ENCODE results near the gene PIK3C2A. TPM values are rescaled to one million over a fixed set of nuclear protein-coding genes. Genes with fewer than 3 reads are reported as not detected.

PIK3C2A gene
- polyA plus RNA-seq, 1 of the 3 experiments (the other 2 are of a cell fraction), result 9.3 TPM

- Histone ChIP-seq H3K9ac (no peak overlapping the region), H3K4me3 (ENCODE audit: low read depth in 2 of 2, low read length in 1 of 2) (no peak overlapping the region), H4K20me1 (ENCODE audit: insufficient read depth) (no peaks in the 10 kb centered on the region), H2AFZ (ENCODE audit: low read depth) (no peak overlapping the region), H3K79me2 (ENCODE audit: insufficient read depth) (peaks cover 63% of the 10 kb centered on the region), H3K4me1 (ENCODE audit: control insufficient read depth in 1 of 2, insufficient read depth in 2 of 2, low read depth in 1 of 2, low read length in 1 of 2) (no peaks in the 10 kb centered on the region), H3K4me2 (no peak overlapping the region), H3K36me3 (replicated peaks in 1 of 2; ENCODE audit: control insufficient read depth in 1 of 2, insufficient read depth in 2 of 2, low read length in 1 of 2) (peaks cover 2 to 3% of the 10 kb centered on the region in 2 experiments), H3K9me2 (no peaks in the 10 kb centered on the region), H3K27ac (ENCODE audit: low read depth in 2 of 2, low read length in 1 of 2) (no peak overlapping the region), H3K27me3 (ENCODE audit: insufficient read depth) (no peaks in the 10 kb centered on the region), H3F3A (replicated peaks; ENCODE audit: insufficient read depth) (no peaks in the 10 kb centered on the region), H3K9me3 (no peaks in the 10 kb centered on the region)
- WGBS (ENCODE audit: low lambda C conversion rate), result 75% methylated on average over 2 of the region's 2 CpGs
- no peak for DNase-seq
- no peak for TF ChIP-seq POLR2AphosphoS5 (IDR thresholded peaks at IDR 0.05; ENCODE audit: low read depth, low read length)
- no peak for TF ChIP-seq ZBTB33 (IDR thresholded peaks at IDR 0.05; ENCODE audit: borderline replicate concordance, low read depth)
- TF ChIP-seq MAX (IDR thresholded peaks at IDR 0.05; ENCODE audit: low read depth), result no peak
- POLR2A ChIA-PET, result no interaction called here
- CTCF ChIA-PET, result interaction anchor here (1.1 kb wide), 2 partner anchors 12 to 20 kb away, joined by 3 to 4 read pairs; no protein-coding TSS in a partner anchor
These were observed 22.8 kb downstream of the PIK3C2A start for GRCh38 chr11:17184882-17185587.

GRCh38 chr11:17183836-17184235, 23.9 kb downstream of the PIK3C2A start:
- H3K27ac ChIP-seq (ENCODE audit: low read depth in 2 of 2, low read length in 1 of 2), result no peak overlapping the region
- TF ChIP-seq USF1 (IDR thresholded peaks at IDR 0.05; ENCODE audit: borderline replicate concordance, low read depth) (no peak), TCF12 (IDR thresholded peaks at IDR 0.05) (no peak), REST (IDR thresholded peaks at IDR 0.05; ENCODE audit: low read depth, low read length) (no peak), RAD21 (IDR thresholded peaks at IDR 0.05; ENCODE audit: low read length) (no peak), JUND (IDR thresholded peaks at IDR 0.05) (no peak), POLR2AphosphoS5 (IDR thresholded peaks at IDR 0.05; ENCODE audit: low read depth, low read length) (no peak), FOXM1 (IDR thresholded peaks at IDR 0.05; ENCODE audit: low read depth) (no peak), CHD2 (IDR thresholded peaks at IDR 0.05; ENCODE audit: low read length, partially characterized antibody) (no peak), TEAD4 (IDR thresholded peaks at IDR 0.05; ENCODE audit: borderline replicate concordance, insufficient read depth) (no peak), RXRA (IDR thresholded peaks at IDR 0.05; ENCODE audit: borderline replicate concordance, low read depth) (no peak), PBX3 (IDR thresholded peaks at IDR 0.05) (no peak), GATA2 (CRISPR knock-in tag; IDR thresholded peaks at IDR 0.05) (no peak)
- no peak overlapping the region for H3K9ac ChIP-seq
- no peaks in the 10 kb centered on the region for H3K4me1 ChIP-seq (ENCODE audit: control insufficient read depth in 1 of 2, insufficient read depth in 2 of 2, low read depth in 1 of 2, low read length in 1 of 2)
- H3K4me2 ChIP-seq, result no peak overlapping the region
- H3K9me2 ChIP-seq, result no peaks in the 10 kb centered on the region
- H3K27me3 ChIP-seq (ENCODE audit: insufficient read depth), result no peaks in the 10 kb centered on the region
- POLR2A ChIA-PET, result no interaction called here
- DNase-seq, result no peak
- no peaks in the 10 kb centered on the region for H3K9me3 ChIP-seq
- no peak overlapping the region for H3K4me3 ChIP-seq (ENCODE audit: low read depth in 2 of 2, low read length in 1 of 2)
- WGBS (ENCODE audit: low lambda C conversion rate), result 73% methylated on average over 1 of the region's 1 CpG
- no peaks in the 10 kb centered on the region for H3F3A ChIP-seq (replicated peaks; ENCODE audit: insufficient read depth)
- no peak overlapping the region for H2AFZ ChIP-seq (ENCODE audit: low read depth)
- peaks cover 72% of the 10 kb centered on the region for H3K79me2 ChIP-seq (ENCODE audit: insufficient read depth)
- H3K36me3 ChIP-seq (replicated peaks in 1 of 2; ENCODE audit: control insufficient read depth in 1 of 2, insufficient read depth in 2 of 2, low read length in 1 of 2), result peaks cover 2 to 3% of the 10 kb centered on the region in 2 experiments
- H4K20me1 ChIP-seq (ENCODE audit: insufficient read depth), result no peaks in the 10 kb centered on the region
- CTCF ChIA-PET, result interaction anchor here (1.1 kb wide), 1 partner anchor 22 kb away, joined by 3 read pairs; no protein-coding TSS in a partner anchor
